IPS DF 19.7 (cell line): ENCODE results near the gene LRRFIP1.
A peak's percentile ranks its signal among the peaks of the same experiment; 100 is the strongest.
"Not testable (repeated sequence)": the region's sequence is repeated elsewhere in the genome, so short reads cannot be mapped to it uniquely, and the experiment has no call there.

Experiments used
- DNase-seq: peaks from one replicate; pipeline ENCODE4 v3.0.0-alpha.2; 2013; ENCODE audit warnings: low read depth, low spot score

LRRFIP1 gene

GRCh38 chr2:237664151-237664550 lies 36.8 kb downstream of the LRRFIP1 start:
- DNase-seq = no peak

GRCh38 chr2:237665713-237666143 lies 38.3 kb downstream of the LRRFIP1 start:
- peak; percentile 68 for DNase-seq

- no peak for DNase-seq
These were observed 39.2 kb downstream of the LRRFIP1 start for GRCh38 chr2:237666606-237667005.

- DNase-seq = not testable (repeated sequence)
These were observed 39.7 kb downstream of the LRRFIP1 start for GRCh38 chr2:237667050-237667576.

GRCh38 chr2:237667893-237668292 lies 40.5 kb downstream of the LRRFIP1 start:
- no peak for DNase-seq

GRCh38 chr2:237668440-237668839 lies 41.1 kb downstream of the LRRFIP1 start:
- no peak for DNase-seq

- no peak for DNase-seq
These were observed 41.9 kb downstream of the LRRFIP1 start for GRCh38 chr2:237669283-237669627.

GRCh38 chr2:237669628-237670392 lies 42.4 kb downstream of the LRRFIP1 start:
- no peak for DNase-seq

- DNase-seq = no peak
These were observed 43.3 kb downstream of the LRRFIP1 start for GRCh38 chr2:237670641-237671040.

- no peak for DNase-seq
These were observed 44.2 kb downstream of the LRRFIP1 start for GRCh38 chr2:237671466-237672138.

GRCh38 chr2:237672731-237673129 lies 45.3 kb downstream of the LRRFIP1 start:
- DNase-seq = no peak

GRCh38 chr2:237673130-237674001 lies 46.0 kb downstream of the LRRFIP1 start:
- no peak for DNase-seq

- DNase-seq = no peak
These were observed 47.4 kb downstream of the LRRFIP1 start for GRCh38 chr2:237674731-237675276.

- DNase-seq = no peak
These were observed 47.9 kb downstream of the LRRFIP1 start for GRCh38 chr2:237675316-237675715.

GRCh38 chr2:237680702-237681478 lies 53.5 kb downstream of the LRRFIP1 start:
- no peak for DNase-seq

GRCh38 chr2:237682151-237682550 lies 54.8 kb downstream of the LRRFIP1 start:
- DNase-seq = no peak

- DNase-seq = no peak
These were observed 55.7 kb downstream of the LRRFIP1 start for GRCh38 chr2:237682856-237683670.

- DNase-seq = peak; percentile 63
These were observed 58.0 kb downstream of the LRRFIP1 start for GRCh38 chr2:237685408-237685807.

- DNase-seq = no peak
These were observed 59.3 kb downstream of the LRRFIP1 start for GRCh38 chr2:237686659-237687136.

GRCh38 chr2:237688081-237688480 lies 60.7 kb downstream of the LRRFIP1 start:
- no peak for DNase-seq
